ENCODE measurements around the gene RPS6KA2.

DNA sequence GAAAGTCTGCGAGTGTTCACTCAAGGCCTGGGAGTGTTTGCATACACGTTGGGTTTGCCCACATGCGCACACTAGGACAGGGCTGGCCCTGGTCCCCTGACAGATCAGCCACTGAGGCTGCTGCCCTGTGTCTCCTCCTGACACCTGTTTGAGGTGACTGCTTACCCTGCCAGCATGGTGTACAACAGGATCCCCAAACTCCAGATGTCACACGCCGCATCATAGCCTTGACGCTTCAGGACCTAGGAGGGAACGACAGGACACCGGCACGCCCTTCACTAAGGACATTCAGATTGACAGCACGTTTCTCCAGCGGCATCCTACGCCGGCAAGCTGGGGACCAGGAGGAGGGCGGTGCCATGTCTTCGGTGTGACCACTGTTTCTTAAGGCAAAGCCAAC lies 207.3 kb downstream of the RPS6KA2 start:
- TF ChIP-seq ZNF384 (IDR thresholded peaks at IDR 0.05) (no peak), SP1 (IDR thresholded peaks at IDR 0.05) (no peak), ARNT (IDR thresholded peaks at IDR 0.05) (no peak), FOXM1 (IDR thresholded peaks at IDR 0.05; ENCODE audit: borderline replicate concordance) (no peak), L3MBTL2 (conservative IDR thresholded peaks at IDR 0.05) (no peak), SUZ12 (IDR thresholded peaks at IDR 0.05) (no peak), BHLHE40 (IDR thresholded peaks at IDR 0.05; ENCODE audit: borderline replicate concordance) (no peak), TARDBP (IDR thresholded peaks at IDR 0.05) (no peak)
- TF ChIP-seq, protein P1, sequence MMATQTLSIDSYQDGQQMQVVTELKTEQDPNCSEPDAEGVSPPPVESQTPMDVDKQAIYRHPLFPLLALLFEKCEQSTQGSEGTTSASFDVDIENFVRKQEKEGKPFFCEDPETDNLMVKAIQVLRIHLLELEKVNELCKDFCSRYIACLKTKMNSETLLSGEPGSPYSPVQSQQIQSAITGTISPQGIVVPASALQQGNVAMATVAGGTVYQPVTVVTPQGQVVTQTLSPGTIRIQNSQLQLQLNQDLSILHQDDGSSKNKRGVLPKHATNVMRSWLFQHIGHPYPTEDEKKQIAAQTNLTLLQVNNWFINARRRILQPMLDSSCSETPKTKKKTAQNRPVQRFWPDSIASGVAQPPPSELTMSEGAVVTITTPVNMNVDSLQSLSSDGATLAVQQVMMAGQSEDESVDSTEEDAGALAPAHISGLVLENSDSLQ (IDR thresholded peaks at IDR 0.05): no peak
